Psoas muscle (tissue), 8 donors: ENCODE results near the gene FALEC. TPM values are rescaled to one million over a fixed set of nuclear protein-coding genes. Genes with fewer than 3 reads are reported as not detected.

ENCODE experiments used
- ATAC-seq, 4 donors: fragments of 200-7000 bp; cut with Tn5 transposase; one replicate each; pipeline ENCODE4 v1.9.1; 2020; ENCODE audit warnings: moderate library complexity in 3 of 4, mild to moderate bottlenecking in 2 of 4
- DNase-seq, 2 donors: peaks; one replicate each; pipeline ENCODE4 v3.0.0-alpha.2; 2020
- H3K27ac ChIP-seq: fragments of 200-600 bp; one replicate; pipeline ENCODE4 v1.8.0; 2022
- H3K27me3 ChIP-seq, 3 donors: fragments of 200-600 bp in 1 of 3; one replicate each; pipeline versions ENCODE4 v1.6.1 to v1.8.0; 2013 to 2022; ENCODE audit warnings: low read length in 2 of 3, mild to moderate bottlenecking in 2 of 3, moderate library complexity in 1 of 3; ENCODE audit not compliant: insufficient read depth in 3 of 3
- H3K36me3 ChIP-seq, 2 donors: fragments of 200-600 bp in 1 of 2; one replicate each; pipeline versions ENCODE4 v1.6.1 to v1.8.0; 2013 to 2022; ENCODE audit warnings: low read depth in 1 of 2, mild to moderate bottlenecking in 1 of 2, moderate library complexity in 1 of 2; ENCODE audit not compliant: insufficient read depth in 1 of 2
- H3K4me1 ChIP-seq: fragments of 200-600 bp; one replicate; pipeline ENCODE4 v1.8.0; 2022
- H3K4me3 ChIP-seq: fragments of 200-600 bp; one replicate; pipeline ENCODE4 v1.8.0; 2022; ENCODE audit warnings: mild to moderate bottlenecking
- H3K9me3 ChIP-seq: fragments of 200-600 bp; one replicate; pipeline ENCODE4 v1.8.0; 2022
- WGBS, 3 donors: extraction: QIAGEN DNeasy Blood & Tissue Kit; methylation state at CpG; one replicate each; pipeline versions ENCODE4 v1.1.6 to v1.1.7; 2013; 5-methylcytosine and 5-hydroxymethylcytosine counted together
- intact Hi-C, 2 donors: fragments of 100-400 bp; cut with DNase I; formaldehyde crosslinking; loops; one replicate each; pipeline versions ENCODE4 v1.11.0 to v1.14.2; 2022
- long read RNA-seq, 2 donors: library from polyadenylated mRNA; unstranded; transcript quantifications; one replicate each; pipeline ENCODE4 v2.0.0, GENCODE V29; 2021
- polyA plus RNA-seq, 3 donors: library from polyadenylated mRNA; stranded (reverse); fragments of 200-250 nt; gene quantifications; one replicate each; pipeline ENCODE4 v1.2.3, GENCODE V29; 2013
- total RNA-seq, 4 donors: library from RNA; stranded (reverse); fragmentation: NEBNext Ultra II Directional in 2 of 4; extraction: Animal tissue kit (Norgen Biotek cat#: 25700) in 2 of 4; gene quantifications; one replicate each; pipeline versions ENCODE4 v1.2.1 to v1.2.4, GENCODE V29; 2021 to 2023
- TF ChIP-seq, protein P1 (sequence below): fragments of 200-600 bp; IDR thresholded peaks from one replicate; pipeline ENCODE4 v1.8.0; 2022; ENCODE audit warnings: antibody characterized with exemption
- donor health status: healthy with polysubstance abuse.
- donor health status: DM: no; HTN: no; CAD: no; lungs with moderate emphysema.
- donor health status: Bipolar disorder and iron deficiency.
- donor health status: healthy.
- donor health status: DM: yes; HTN: yes; CAD: no.
- donor health status: DM: no; HTN: no; CAD: no.
- donor health status: DM: no; HTN: no; CAD: no.
- donor health status: DM: yes; HTN: yes; CAD: no.

Gene FALEC
- total RNA-seq (not detected), polyA plus RNA-seq (1 to 10 TPM in 1 of 3 donors, under 1 TPM in 2; 0.38 to 1.2 (median 0.39) TPM)
- long read RNA-seq, donor 1, partial matches to known transcripts, result 0 of 1 reads
- long read RNA-seq, donor 1, other reads (novel, unspliced or antisense), result 1 of 1 reads
- long read RNA-seq, donor 2, result 0 reads

- DNase-seq (peak; percentile 98 to 99), ATAC-seq (peak; percentile 98 to 99 (median 99))
- intact Hi-C loops, result loop anchor here in 1 of 2 donors (5.0 kb wide), 1 partner anchor 38 kb away; no protein-coding TSS in a partner anchor
- peaks cover 0 to 24% of the 10 kb centered on the region in 2 donors for H3K36me3 ChIP-seq
- TF ChIP-seq, protein P1, sequence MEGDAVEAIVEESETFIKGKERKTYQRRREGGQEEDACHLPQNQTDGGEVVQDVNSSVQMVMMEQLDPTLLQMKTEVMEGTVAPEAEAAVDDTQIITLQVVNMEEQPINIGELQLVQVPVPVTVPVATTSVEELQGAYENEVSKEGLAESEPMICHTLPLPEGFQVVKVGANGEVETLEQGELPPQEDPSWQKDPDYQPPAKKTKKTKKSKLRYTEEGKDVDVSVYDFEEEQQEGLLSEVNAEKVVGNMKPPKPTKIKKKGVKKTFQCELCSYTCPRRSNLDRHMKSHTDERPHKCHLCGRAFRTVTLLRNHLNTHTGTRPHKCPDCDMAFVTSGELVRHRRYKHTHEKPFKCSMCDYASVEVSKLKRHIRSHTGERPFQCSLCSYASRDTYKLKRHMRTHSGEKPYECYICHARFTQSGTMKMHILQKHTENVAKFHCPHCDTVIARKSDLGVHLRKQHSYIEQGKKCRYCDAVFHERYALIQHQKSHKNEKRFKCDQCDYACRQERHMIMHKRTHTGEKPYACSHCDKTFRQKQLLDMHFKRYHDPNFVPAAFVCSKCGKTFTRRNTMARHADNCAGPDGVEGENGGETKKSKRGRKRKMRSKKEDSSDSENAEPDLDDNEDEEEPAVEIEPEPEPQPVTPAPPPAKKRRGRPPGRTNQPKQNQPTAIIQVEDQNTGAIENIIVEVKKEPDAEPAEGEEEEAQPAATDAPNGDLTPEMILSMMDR, result no peak
- peak within 1 kb of the TSS; percentile 94 for H3K27ac ChIP-seq
- peaks cover 6% of the 10 kb centered on the region for H3K4me1 ChIP-seq
- peak within 1 kb of the TSS; percentile 74 for H3K4me3 ChIP-seq
- no peaks in the 10 kb centered on the region for H3K9me3 ChIP-seq
- 0 to 1% (median 1%) methylated on average over 52 to 54 of the region's 54 CpGs for WGBS, 3 donors
- H3K27me3 ChIP-seq, result no peaks in the 10 kb centered on the region
Measured at GRCh38 chr1:150515328-150516049, at the start of gene FALEC. FALEC (plus strand) TSS chr1:150515752.

DNA sequence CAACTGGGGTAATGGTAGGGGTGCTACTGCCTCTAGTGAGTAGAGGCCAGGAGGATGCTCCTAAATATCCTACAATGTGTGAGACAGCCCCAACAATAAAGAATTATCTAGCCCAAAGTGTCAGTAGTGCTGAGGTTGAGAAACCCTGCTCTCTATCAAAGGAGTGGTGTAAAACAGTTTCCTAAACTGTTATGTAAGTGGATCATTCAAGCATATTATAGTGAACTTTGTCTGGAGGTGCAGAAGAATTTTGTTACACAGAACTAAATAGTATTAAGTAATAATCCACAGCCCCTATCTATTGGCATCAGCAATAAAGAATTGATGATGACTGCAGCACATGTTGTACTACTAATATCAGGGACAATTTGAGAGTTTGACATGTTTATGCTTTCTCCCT lies 48.6 kb upstream of the FALEC start:
- Histone ChIP-seq H3K4me3 (no peak overlapping the region), H3K36me3 (peaks cover 2 to 64% of the 10 kb centered on the region in 2 donors), H3K27me3 (no peaks in the 10 kb centered on the region), H3K27ac (no peak overlapping the region), H3K4me1 (no peaks in the 10 kb centered on the region), H3K9me3 (no peaks in the 10 kb centered on the region)
- ATAC-seq (no peak), DNase-seq (no peak)
- TF ChIP-seq, protein P1, result no peak
- intact Hi-C loops, result loop anchor here in 1 of 2 donors (5.0 kb wide), 1 partner anchor 90 kb away; no protein-coding TSS in a partner anchor

DNA sequence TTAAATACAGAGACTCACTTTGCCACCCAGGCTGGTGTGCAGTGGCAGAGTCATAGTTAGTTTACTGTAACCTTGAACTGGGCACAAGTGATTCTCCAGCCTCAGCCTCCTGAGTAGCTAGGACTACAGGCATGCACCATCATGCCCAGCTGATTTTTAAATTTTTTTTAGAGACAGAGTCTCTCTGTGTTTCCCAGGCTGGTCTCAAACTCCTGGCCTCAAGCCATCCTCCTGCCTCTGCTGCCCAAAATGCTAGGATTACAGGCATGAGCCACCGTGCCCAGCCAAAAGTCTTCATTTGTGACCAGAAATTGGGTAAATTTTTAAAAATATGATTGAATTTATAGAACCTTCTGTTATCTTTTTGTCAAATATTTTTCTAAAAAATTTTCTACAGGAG lies 46.3 kb upstream of the FALEC start:
- 26 to 47% (median 27%) methylated on average over 1 of the region's 1 CpG for WGBS, 3 donors
- H3K4me1 ChIP-seq, result peaks cover 16% of the 10 kb centered on the region
- peaks cover 2 to 59% of the 10 kb centered on the region in 2 donors for H3K36me3 ChIP-seq
- no peaks in the 10 kb centered on the region for H3K9me3 ChIP-seq
- TF ChIP-seq, protein P1, result no peak
- DNase-seq, result no peak
- H3K4me3 ChIP-seq, result no peak overlapping the region
- intact Hi-C loops, result loop anchor here in 1 of 2 donors (5.0 kb wide), 1 partner anchor 88 kb away; no protein-coding TSS in a partner anchor
- H3K27me3 ChIP-seq, result no peaks in the 10 kb centered on the region
- ATAC-seq, result no peak
- peak overlapping the region; percentile 13 for H3K27ac ChIP-seq

GRCh38 chr1:150472601-150473200 lies 42.9 kb upstream of the FALEC start:
- no peak overlapping the region for H3K4me3 ChIP-seq
- peaks cover 2 to 30% of the 10 kb centered on the region in 2 donors for H3K36me3 ChIP-seq
- no peaks in the 10 kb centered on the region for H3K9me3 ChIP-seq
- WGBS, 3 donors, result 72 to 87% (median 83%) methylated on average over 9 to 10 of the region's 10 CpGs
- TF ChIP-seq, protein P1, result no peak
- ATAC-seq (no peak), DNase-seq (no peak)
- H3K4me1 ChIP-seq, result peaks cover 46% of the 10 kb centered on the region
- H3K27me3 ChIP-seq, result no peaks in the 10 kb centered on the region
- H3K27ac ChIP-seq, result peak overlapping the region; percentile 81
- intact Hi-C loops, result loop anchor here in 1 of 2 donors (10.0 kb wide), 1 partner anchor 152 kb away; the partner anchor contains the start of gene ENSA
